Measurements from ENCODE around the gene NUTF2. TPM values are rescaled to one million over a fixed set of nuclear protein-coding genes. Genes with fewer than 3 reads are reported as not detected.

NUTF2 gene
- total RNA-seq, 2 experiments from 2014 or later, result 152 to 157 TPM

- Mint-ChIP-seq H3K27me3 (no peaks in the 10 kb centered on the region), H3K36me3 (ENCODE audit: low read depth) (peaks cover 13% of the 10 kb centered on the region), H3K4me3 (no peak overlapping the region), H3K4me1 (ENCODE audit: low read depth) (peaks cover 30% of the 10 kb centered on the region), H3K9me3 (no peaks in the 10 kb centered on the region), H3K27ac (no peak overlapping the region)
- POLR2A ChIA-PET, result no interaction called here
- CTCF ChIA-PET, result interaction anchor here (1.1 to 1.5 kb wide), 2 partner anchors 9 to 37 kb away, joined by 3 to 4 read pairs; no protein-coding TSS in a partner anchor
- no peak for TF ChIP-seq CTCF (IDR thresholded peaks at IDR 0.05)
- DNase-seq, result no peak
- no peak for ATAC-seq
- intact Hi-C loops (cut with micrococcal nuclease), result no loop called here
Measured at GRCh38 chr16:67853670-67854069, 6.9 kb downstream of the NUTF2 start.

- H3K36me3 Mint-ChIP-seq (ENCODE audit: low read depth), result peaks cover 10% of the 10 kb centered on the region
- TF ChIP-seq CTCF (IDR thresholded peaks at IDR 0.05), result no peak
- ChIA-PET POLR2A (interaction anchor here (1.6 kb wide), 1 partner anchor 10 kb away, joined by 3 read pairs; no protein-coding TSS in a partner anchor), CTCF (interaction anchor here (0.8 to 1.8 kb wide), 3 partner anchors 10 to 335 kb away, joined by 3 to 5 read pairs (median 3); partner anchors contain the start of gene NRN1L)
- H3K4me1 Mint-ChIP-seq (ENCODE audit: low read depth), result peaks cover 23% of the 10 kb centered on the region
- ATAC-seq, result no peak
- no peaks in the 10 kb centered on the region for H3K9me3 Mint-ChIP-seq
- no peak for DNase-seq
- no peaks in the 10 kb centered on the region for H3K27me3 Mint-ChIP-seq
- H3K4me3 Mint-ChIP-seq, result no peak overlapping the region
- intact Hi-C loops (cut with micrococcal nuclease), result no loop called here
- no peak overlapping the region for H3K27ac Mint-ChIP-seq
Measured at GRCh38 chr16:67855789-67856188, 9.1 kb downstream of the NUTF2 start.

- TF ChIP-seq CTCF (IDR thresholded peaks at IDR 0.05), result no peak
- ATAC-seq, result no peak
- peak overlapping the region; percentile 36 for H3K27ac Mint-ChIP-seq
- H3K27me3 Mint-ChIP-seq, result no peaks in the 10 kb centered on the region
- DNase-seq, result no peak
- ChIA-PET CTCF (interaction anchor here (1.0 to 1.3 kb wide), 2 partner anchors 27 to 85 kb away, joined by 3 to 4 read pairs; no protein-coding TSS in a partner anchor), POLR2A (interaction anchor here (0.6 to 1.3 kb wide), 3 partner anchors 9 to 161 kb away, joined by 3 to 4 read pairs (median 4); partner anchors contain the start of gene CENPT)
- no peaks in the 10 kb centered on the region for H3K9me3 Mint-ChIP-seq
- no peak overlapping the region for H3K4me3 Mint-ChIP-seq
- peaks cover 23% of the 10 kb centered on the region for H3K4me1 Mint-ChIP-seq (ENCODE audit: low read depth)
- intact Hi-C loops (cut with micrococcal nuclease), result no loop called here
- peaks cover 10% of the 10 kb centered on the region for H3K36me3 Mint-ChIP-seq (ENCODE audit: low read depth)
Measured at GRCh38 chr16:67856927-67857546, 10.3 kb downstream of the NUTF2 start.

GRCh38 chr16:67857547-67858233, 11.0 kb downstream of the NUTF2 start:
- intact Hi-C loops (cut with micrococcal nuclease), result no loop called here
- Mint-ChIP-seq H3K27me3 (no peaks in the 10 kb centered on the region), H3K4me3 (no peak overlapping the region), H3K36me3 (ENCODE audit: low read depth) (peaks cover 13% of the 10 kb centered on the region), H3K27ac (peak overlapping the region; percentile 14), H3K9me3 (no peaks in the 10 kb centered on the region), H3K4me1 (ENCODE audit: low read depth) (peaks cover 23% of the 10 kb centered on the region)
- POLR2A ChIA-PET, result interaction anchor here (0.6 to 1.3 kb wide), 3 partner anchors 9 to 161 kb away, joined by 3 to 4 read pairs (median 4); partner anchors contain the start of gene CENPT
- DNase-seq (peak; percentile 38), ATAC-seq (peak; percentile 90)
- TF ChIP-seq CTCF (IDR thresholded peaks at IDR 0.05), result no peak
- CTCF ChIA-PET, result interaction anchor here (0.9 to 1.3 kb wide), 3 partner anchors 26 to 85 kb away, joined by 3 to 4 read pairs (median 4); no protein-coding TSS in a partner anchor

Measured in activated CD8-positive, alpha-beta T cell treated with anti-CD3 and anti-CD28 coated beads for 36 hours (primary cell).